ENCODE data around the gene C12orf54. TPM values are rescaled to one million over a fixed set of nuclear protein-coding genes. Genes with fewer than 3 reads are reported as not detected.

Gene C12orf54
- total and polyA plus RNA-seq, 2 of the 13 experiments (the other 11 are each of a cell fraction or from before 2014, with no cell fraction given), result not detected

DNA sequence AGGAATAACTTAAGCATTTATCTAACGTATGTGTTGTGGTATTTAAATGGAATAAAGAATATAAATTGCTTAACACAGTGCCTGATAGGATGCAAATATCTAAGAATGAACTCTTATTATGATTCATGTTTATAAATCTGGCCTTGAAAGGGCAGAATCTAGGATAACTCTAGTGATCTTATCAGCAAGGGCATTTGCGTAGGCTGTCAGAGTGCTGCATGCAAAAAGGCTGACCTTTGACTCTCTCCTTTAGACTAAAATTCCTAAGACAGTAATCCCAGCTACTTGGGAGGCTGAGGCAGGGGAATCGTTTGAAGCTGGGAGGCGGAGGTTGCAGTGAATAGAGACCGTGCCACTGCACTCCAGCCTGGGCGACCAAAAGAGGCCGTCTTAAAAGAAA, 41.2 kb upstream of the C12orf54 start (continued):
- TF ChIP-seq, protein P1, sequence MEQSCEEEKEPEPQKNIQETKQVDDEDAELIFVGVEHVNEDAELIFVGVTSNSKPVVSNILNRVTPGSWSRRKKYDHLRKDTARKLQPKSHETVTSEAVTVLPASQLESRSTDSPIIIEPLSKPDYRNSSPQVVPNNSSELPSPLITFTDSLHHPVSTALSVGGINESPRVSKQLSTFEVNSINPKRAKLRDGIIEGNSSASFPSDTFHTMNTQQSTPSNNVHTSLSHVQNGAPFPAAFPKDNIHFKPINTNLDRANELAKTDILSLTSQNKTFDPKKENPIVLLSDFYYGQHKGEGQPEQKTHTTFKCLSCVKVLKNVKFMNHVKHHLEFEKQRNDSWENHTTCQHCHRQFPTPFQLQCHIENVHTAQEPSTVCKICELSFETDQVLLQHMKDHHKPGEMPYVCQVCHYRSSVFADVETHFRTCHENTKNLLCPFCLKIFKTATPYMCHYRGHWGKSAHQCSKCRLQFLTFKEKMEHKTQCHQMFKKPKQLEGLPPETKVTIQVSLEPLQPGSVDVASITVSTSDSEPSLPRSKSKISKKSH (CRISPR knock-in tag; IDR thresholded peaks at IDR 0.05; ENCODE audit: borderline replicate concordance), result no peak
- TF ChIP-seq ZNF331 (CRISPR knock-in tag; IDR thresholded peaks at IDR 0.05), result no peak
- TF ChIP-seq, protein P2, sequence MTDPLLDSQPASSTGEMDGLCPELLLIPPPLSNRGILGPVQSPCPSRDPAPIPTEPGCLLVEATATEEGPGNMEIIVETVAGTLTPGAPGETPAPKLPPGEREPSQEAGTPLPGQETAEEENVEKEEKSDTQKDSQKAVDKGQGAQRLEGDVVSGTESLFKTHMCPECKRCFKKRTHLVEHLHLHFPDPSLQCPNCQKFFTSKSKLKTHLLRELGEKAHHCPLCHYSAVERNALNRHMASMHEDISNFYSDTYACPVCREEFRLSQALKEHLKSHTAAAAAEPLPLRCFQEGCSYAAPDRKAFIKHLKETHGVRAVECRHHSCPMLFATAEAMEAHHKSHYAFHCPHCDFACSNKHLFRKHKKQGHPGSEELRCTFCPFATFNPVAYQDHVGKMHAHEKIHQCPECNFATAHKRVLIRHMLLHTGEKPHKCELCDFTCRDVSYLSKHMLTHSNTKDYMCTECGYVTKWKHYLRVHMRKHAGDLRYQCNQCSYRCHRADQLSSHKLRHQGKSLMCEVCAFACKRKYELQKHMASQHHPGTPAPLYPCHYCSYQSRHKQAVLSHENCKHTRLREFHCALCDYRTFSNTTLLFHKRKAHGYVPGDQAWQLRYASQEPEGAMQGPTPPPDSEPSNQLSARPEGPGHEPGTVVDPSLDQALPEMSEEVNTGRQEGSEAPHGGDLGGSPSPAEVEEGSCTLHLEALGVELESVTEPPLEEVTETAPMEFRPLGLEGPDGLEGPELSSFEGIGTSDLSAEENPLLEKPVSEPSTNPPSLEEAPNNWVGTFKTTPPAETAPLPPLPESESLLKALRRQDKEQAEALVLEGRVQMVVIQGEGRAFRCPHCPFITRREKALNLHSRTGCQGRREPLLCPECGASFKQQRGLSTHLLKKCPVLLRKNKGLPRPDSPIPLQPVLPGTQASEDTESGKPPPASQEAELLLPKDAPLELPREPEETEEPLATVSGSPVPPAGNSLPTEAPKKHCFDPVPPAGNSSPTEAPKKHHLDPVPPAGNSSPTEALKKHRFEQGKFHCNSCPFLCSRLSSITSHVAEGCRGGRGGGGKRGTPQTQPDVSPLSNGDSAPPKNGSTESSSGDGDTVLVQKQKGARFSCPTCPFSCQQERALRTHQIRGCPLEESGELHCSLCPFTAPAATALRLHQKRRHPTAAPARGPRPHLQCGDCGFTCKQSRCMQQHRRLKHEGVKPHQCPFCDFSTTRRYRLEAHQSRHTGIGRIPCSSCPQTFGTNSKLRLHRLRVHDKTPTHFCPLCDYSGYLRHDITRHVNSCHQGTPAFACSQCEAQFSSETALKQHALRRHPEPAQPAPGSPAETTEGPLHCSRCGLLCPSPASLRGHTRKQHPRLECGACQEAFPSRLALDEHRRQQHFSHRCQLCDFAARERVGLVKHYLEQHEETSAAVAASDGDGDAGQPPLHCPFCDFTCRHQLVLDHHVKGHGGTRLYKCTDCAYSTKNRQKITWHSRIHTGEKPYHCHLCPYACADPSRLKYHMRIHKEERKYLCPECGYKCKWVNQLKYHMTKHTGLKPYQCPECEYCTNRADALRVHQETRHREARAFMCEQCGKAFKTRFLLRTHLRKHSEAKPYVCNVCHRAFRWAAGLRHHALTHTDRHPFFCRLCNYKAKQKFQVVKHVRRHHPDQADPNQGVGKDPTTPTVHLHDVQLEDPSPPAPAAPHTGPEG (CRISPR knock-in tag; IDR thresholded peaks at IDR 0.05), result no peak
- TF ChIP-seq UBTF (CRISPR knock-in tag; IDR thresholded peaks at IDR 0.05), result no peak
- no peak for TF ChIP-seq JUN (CRISPR knock-in tag; IDR thresholded peaks at IDR 0.05)
- TF ChIP-seq NFKB2 (CRISPR knock-in tag; IDR thresholded peaks at IDR 0.05; ENCODE audit: borderline replicate concordance), result no peak
- no peak for TF ChIP-seq ZNF737 (CRISPR knock-in tag; IDR thresholded peaks at IDR 0.05; ENCODE audit: borderline replicate concordance)
- TF ChIP-seq ZNF17 (CRISPR knock-in tag; IDR thresholded peaks at IDR 0.05), result no peak
- TF ChIP-seq MAZ (IDR thresholded peaks at IDR 0.05; ENCODE audit: borderline replicate concordance, low read depth, low read length), result no peak
- no peak for TF ChIP-seq MAZ (CRISPR knock-in tag; IDR thresholded peaks at IDR 0.05; ENCODE audit: low read depth)
